CD4-positive, alpha-beta T cell treated with Interferon alpha-2 for 1 hour (primary cell): Measurements from ENCODE around the gene DYNC1LI2.
"Not testable (repeated sequence)": the region's sequence is repeated elsewhere in the genome, so short reads cannot be mapped to it uniquely, and the experiment has no call there.

Experiments used
- DNase-seq, 2 donors: peaks; one replicate each; pipeline ENCODE4 v3.0.0-alpha.2; 2020 to 2022

The DYNC1LI2 gene

DNA sequence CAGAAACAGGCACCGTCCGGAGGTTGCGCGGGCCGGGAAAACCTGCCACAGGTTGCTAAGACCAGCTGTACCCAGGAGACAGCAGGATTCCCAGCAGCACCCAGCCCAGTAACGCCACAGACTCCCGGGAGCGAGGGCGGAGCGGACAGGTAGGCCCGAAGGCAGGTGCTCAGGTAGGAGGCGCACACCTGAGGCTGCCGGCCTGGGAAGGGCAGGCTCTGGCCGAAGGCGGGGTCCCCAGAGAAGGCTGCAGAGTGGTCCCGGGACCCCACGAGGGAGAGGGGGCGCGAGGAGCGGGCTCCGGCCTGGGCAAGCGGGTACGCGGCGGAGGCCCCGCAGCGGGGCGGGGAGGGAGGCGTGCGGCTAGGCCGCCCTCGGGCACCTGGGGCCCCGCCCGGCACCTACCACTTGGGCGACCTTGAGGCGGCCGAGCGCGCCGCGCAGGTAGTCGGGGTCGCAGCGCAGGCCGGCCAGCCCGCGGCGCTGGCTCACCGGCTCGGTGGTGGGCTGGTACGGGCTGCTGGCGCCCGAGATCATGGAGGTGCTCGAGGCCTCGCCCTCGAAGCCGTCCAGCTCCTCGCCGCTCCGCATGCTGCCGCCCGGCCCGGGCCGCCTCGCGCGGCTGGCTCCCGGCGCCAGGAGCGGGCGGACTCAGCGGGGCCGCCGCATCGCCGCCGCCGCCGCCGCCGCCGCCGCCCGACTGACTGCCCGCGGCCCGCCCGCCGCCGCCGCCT, 55.3 kb downstream of the DYNC1LI2 start:
- no peak for DNase-seq

DNA sequence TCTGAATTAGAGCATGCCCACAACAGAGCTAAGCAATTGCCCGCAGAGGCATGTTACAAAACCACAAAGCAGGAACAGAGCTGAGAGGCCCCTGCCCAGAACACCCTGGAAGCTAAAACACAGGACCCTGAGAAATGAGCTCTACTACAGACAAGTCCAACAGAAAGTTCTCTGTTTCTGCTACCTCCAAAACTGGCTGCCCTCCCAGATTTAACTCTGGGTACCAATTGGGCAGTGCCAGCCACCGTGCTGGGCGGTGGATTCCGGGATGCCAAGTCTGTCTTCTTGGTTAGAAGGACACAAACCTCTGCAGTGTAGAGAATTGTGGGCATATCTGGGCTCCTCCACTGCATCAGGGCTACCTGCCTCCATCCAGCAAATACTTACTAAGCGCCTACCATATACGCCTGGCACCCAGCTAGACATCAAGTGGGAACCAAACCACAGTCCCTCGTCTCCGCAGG, 55.9 kb downstream of the DYNC1LI2 start:
- peak in 1 of 2 donors; percentile 5 for DNase-seq

DNA sequence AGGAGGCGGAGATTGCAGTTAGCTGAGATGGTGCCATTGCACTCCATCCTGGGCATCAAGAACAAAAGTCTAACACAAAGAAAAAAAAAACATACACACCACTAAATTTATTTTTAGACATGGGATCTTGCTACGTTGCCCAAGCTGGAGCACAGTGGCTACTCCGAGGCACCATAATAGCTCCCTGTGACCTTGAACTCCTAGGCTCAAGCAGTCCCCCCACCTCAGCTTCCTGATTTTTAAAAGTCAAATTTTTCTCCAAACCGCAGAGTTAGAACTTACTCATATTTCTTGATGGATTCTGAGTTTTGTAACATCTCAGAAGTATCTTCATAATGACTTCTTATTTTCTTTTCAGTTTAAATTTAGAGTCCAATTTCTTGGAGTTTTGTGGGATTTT, 58.3 kb downstream of the DYNC1LI2 start:
- DNase-seq: no peak

DNA sequence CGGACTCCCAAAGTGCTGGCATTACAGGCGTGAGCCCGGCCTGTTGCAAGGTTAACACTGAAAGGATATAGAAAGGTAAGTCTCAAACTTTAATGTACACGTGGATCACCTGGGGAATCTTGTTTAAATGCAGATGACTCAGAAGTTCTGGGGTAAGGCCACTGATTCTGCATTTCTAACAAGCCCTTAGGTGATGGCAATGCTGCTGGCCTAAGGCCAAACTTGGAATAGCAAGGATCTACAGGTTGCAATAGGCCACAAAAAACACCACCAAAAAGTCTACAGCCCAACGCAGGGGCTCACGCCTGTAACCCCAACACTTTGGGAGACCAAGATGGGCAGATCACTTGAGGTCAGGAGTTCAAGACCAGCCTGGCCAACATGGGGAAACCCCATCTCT, 59.1 kb downstream of the DYNC1LI2 start:
- DNase-seq: no peak

DNA sequence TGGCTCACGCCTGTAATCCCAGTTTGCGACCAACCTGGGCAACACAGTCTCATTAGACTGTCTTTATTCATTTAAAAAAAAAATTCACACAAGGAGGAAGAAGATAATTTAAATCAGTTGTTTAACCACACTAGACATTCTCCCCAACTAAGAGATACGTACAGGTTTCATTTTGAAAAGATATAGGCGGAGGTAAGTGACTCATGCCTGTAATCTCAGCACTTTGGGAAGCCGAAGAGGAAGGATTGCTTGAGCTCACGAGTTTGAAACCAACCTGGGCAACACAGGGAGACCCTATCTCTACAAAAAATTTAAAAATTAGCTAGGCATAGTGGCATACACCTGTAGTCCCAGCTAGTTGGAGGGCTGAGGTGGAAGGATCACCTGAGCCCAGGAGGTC, 60.2 kb downstream of the DYNC1LI2 start:
- DNase-seq: no peak

DNA sequence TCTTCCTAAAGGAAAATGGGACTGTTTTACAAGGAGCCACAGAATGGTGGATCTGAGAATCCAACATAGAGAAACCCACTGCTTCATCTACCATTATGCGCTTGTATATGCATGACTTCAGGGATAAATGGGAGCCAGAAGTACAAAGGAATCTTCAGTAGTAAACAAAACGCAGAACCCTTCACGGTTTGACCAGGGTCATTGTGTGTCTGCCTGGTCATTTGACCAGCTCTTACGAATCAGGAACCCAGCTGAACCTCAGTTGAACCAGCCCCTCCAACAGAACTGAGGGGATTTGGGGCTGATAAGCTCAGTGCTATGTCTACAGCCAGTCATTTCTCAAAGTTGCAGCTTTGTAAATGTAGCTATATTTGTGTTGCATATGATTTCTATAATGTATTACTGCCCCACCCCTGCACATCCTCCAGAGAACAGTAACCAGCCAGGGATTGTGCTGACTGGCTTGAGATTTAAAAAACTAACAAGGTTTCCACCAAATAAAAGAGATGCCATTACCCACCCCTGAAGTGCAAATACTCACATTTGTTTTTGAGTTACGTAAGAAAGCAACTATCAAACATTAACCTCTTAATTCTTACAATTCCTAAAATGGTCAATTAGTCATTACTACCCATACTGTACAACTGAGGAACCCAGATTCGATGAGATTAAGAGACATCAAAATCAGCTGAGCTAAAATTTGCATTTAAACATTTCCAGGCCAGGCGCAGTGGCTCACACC, 61.1 kb downstream of the DYNC1LI2 start:
- no peak for DNase-seq

DNA sequence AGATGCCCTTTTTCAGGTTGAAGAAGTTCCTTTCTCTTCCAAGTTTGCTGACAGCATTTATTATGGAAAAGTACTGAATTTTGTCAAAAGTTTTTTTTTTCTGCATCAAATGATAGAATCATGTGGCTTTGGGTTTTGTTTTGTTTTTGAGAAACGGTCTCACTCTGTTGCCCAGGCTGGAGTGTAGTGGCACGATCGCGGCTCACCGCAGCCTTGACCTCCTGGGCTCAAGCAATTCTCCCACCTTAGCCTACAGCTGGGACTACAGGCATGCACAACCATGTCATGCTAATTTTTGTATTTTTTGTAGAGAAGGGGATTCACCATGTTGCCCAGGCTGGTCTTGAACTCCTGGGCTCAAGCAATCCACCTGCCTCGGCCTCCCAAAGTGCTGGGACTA, 62.1 kb downstream of the DYNC1LI2 start:
- DNase-seq: no peak

DNA sequence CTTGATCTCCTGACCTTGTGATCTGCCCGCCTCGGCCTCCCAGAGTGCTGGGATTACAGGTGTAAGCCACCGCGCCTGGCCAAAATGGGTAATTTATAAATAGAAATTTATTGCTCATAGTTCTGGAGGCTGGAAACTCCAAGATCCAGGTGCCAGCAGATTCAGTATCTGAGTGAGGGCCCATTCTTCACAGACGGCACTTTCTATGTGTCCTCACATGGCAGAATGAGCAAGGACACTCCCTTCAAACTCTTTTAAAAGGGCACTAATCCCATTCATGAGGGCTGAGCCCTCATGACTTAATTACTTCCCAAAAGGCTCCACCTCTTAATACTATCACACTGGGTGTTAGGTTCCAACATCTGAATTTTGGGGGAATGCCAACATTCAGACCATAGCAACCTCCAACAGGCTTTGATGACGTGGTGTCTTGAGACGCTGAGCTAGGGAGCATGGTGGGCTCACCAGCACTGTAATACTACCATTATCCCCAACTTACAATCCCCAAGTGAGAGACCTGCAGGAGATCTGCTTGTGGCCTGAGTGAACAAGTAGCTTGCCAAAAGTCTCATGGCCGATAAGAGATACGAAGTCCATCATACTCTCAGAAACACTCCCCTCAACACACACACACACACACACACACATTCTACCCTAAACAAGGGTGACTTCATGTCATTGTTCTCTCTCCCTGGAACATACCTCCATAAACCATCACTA, 63.3 kb downstream of the DYNC1LI2 start:
- DNase-seq: no peak

DNA sequence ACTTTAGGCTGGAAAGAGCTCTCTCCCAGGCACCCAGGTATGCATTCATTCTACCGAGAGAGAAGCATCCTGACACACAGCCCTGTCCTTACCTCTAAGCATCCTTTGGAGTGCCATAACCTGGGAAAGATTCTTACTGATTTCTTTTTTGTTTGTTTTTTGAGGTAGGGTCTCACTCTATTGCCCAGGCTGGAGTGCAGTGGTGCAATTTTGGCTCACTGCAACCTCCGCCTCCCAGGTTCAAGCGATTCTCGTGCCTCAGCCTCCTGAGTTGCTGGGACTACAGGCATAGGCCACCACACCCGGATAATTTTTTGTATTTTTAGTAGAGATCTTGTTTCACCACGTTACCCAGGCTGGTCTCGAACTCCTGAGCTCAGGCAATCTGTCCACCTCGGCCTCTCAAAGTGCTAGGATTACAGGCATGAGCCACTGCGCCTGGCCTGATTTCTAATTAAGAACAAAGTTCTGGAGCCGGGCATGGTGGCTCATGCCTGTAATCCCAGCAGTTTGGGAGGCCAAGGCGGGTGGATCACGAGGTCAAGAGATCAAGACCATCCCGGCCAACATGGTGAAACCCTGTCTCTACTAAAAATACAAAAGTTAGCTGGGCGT, 65.8 kb downstream of the DYNC1LI2 start:
- DNase-seq: not testable (repeated sequence)

DNA sequence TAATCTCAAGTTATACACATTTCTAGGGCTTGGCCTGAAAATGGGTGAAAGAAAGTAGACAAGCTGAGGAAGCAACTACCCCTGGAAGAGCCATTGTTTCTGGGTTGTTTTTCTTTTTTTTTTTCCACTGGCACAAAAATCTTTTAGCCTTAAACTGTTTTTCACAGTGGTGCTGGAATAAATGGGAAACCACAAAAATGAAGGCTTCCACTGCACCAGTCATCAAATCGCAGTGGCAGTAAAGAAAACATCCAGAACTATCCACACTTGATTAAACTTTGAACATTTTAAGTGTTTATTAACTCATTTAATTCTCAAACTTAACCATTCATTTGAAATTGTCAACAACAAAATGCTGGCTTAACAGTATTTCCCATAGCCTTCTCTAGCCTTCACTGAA, 69.1 kb downstream of the DYNC1LI2 start:
- DNase-seq: no peak

DNA sequence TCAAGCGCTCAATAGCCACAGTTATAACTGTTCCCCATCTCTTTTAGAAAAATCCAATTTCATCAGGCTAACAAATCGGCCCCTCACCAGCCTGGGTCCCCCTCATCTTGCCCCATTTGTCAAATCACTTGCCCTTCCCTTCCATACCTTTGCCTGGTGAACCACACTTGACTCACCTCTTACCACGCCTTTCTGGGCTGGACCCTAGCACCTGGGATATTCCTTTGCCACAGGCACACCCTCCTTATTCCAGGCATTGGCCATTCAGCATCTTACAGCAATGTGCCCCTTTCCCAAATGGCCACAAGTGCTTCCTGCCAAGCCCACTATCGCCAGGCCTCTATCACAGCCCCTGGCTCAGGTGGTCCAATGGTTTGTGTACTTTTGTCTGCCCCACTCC, 69.7 kb downstream of the DYNC1LI2 start:
- no peak for DNase-seq

DNA sequence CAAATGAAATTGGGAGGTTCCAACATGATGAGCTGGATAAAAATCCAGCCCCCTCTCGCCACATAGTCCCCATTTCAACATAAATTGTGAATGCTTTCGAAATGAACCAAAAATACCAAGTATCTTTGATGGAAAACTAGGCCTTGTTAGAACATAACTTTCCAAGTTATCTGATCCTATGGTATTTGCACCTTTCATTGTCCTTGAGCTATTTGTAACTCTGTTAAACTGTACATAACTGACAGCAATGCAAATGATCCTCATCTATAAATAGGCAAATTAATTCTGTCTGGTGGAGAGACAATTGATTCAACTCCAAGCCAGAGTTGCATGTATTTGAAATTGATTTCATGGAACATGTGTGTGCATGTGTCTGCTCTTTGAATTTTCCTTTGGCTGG, 73.1 kb downstream of the DYNC1LI2 start:
- DNase-seq: no peak

DNA sequence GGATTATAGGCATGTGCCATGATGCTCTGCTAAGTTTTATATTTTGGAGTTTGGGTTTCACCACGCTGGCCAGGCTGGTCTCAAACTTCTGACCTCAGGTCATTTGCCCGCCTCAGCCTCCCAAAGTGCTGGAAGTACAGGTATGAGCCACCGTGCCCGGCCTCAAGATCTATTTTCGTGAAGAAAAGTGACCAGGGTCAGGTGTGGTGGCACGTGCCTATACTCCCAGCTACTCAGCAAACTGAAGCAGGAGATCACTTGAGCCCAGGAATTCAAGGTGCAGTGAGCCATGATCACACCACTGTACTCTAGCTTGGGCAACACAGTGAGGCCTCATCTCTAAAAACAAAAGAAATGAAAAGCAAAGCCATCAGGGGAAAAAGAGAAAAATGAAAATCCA, 73.6 kb downstream of the DYNC1LI2 start:
- no peak for DNase-seq

DNA sequence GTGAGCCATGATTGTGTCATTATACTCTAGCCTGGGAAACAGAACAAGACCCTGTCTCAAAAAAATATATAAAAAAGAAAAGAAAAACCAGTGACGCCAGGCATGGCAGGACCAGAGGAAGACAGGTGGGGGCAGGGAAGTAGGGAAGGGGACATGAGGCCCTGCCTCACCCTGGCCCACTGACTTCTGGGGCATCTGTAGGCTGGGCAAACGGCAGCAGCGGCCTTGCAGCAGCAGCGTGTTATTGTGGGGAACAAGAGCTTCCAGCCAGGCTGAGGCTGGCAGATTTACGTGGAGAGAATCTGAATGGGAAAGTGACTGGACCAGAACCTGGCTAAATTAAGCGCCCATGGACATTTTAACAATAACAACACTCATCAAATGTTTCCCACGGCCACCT, 74.2 kb downstream of the DYNC1LI2 start:
- DNase-seq: no peak

DNA sequence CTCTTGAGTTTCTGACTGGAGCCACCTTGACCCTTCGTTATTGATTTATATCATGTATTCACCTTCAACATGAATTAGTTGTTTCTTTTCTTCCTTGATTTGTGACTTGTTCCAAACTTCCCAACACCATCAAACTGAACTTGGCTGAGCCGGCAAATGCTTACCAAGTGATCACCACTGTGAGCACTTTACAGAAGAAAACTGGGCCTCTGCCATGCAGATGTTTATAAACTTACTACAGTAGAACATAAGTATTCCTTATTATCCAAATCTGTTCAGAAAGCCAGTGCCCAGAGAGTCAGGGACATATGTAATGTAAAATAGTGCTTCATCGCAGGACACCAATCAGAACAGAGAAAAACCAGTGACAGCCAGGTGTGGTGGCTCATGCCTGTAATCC, 74.8 kb downstream of the DYNC1LI2 start:
- DNase-seq: no peak

DNA sequence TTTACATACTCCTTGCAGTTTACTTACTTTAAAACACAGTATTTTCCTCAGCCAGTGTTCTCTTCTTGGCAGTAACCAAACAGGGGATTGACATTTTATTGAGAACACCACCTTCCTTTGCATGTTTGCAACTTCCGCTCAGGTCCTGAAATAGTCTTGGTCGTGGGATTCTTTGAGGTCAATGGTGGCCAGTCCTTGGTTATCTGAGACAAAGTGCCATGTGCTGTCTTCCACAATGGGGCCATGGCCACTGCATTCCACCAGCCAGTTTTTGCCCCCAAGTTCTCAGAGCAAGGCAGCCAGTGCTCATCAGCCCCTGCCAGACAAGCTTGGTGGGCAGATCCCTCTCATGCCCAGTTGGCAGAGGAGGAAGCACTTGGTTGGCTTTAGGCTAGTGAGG, 77.7 kb downstream of the DYNC1LI2 start:
- no peak for DNase-seq
